Prostate gland (tissue), 2 donors: ENCODE data around the gene FAM89B.

Experiments
- CTCF ChIP-seq, 4 experiments: fragments of 200-600 bp in 2 of 4; fragments of 450-650 bp in 2 of 4; sonication (generic) in 2 of 4; IDR thresholded peaks; 1 replicate in 3 of 4; 2 replicates in 1 of 4; pipeline ENCODE4 v1.5.1; 2016 to 2019; ENCODE audit warnings: antibody characterized with exemption in 4 of 4, mild to moderate bottlenecking in 2 of 4, moderate library complexity in 2 of 4
- POLR2A ChIP-seq: fragments of 450-650 bp; IDR thresholded peaks from one replicate; pipeline ENCODE4 v1.6.1; 2016; ENCODE audit warnings: antibody characterized with exemption, mild to moderate bottlenecking

GRCh38 chr11:65538232-65538914, 34.0 kb upstream of the FAM89B start:
- no peak for TF ChIP-seq CTCF (IDR thresholded peaks at IDR 0.05)
- no peak for TF ChIP-seq POLR2A
